Bronchial epithelial cell (primary cell): ENCODE measurements around the gene LCP2. TPM values are rescaled to one million over a fixed set of nuclear protein-coding genes. Genes with fewer than 3 reads are reported as not detected.
A peak's percentile ranks its signal among the peaks of the same experiment; 100 is the strongest.

Source experiments
- DNase-seq: peaks from one replicate; pipeline ENCODE4 v3.0.0-alpha.2; 2010; ENCODE audit warnings: low read depth
- FAIRE-seq: peaks from 2 replicates; lab custom pipeline; 2011; peaks lifted over from hg19 to GRCh38; lab: Jason Lieb, UNC
- H3K27me3 ChIP-seq: 2 replicates; pipeline ENCODE4 v1.5.1; 2011; ENCODE audit warnings: low read length; ENCODE audit not compliant: control insufficient read depth, insufficient read depth
- H3K36me3 ChIP-seq: 2 replicates; pipeline ENCODE4 v1.5.1; 2011; ENCODE audit warnings: low read length; ENCODE audit not compliant: control insufficient read depth, insufficient read depth
- H3K4me3 ChIP-seq: 2 replicates; pipeline ENCODE4 v1.5.1; 2011; ENCODE audit warnings: mild to moderate bottlenecking, low read depth, low read length, control low read depth
- total RNA-seq: library from RNA; depleted of rRNA; stranded (reverse); fragments of >200 nt; gene quantifications from 2 replicates; pipeline ENCODE4 v1.2.1, GENCODE V29; 2014
- TF ChIP-seq, protein P1 (sequence below): IDR thresholded peaks from 2 replicates; pipeline ENCODE4 v1.5.1; 2011; ENCODE audit warnings: mild to moderate bottlenecking, moderate library complexity, low read length, control low read depth, inconsistent platforms; ENCODE audit not compliant: insufficient read depth, severe bottlenecking

Gene LCP2
- total RNA-seq, 1 donor from 2014 or later, result not detected

DNA sequence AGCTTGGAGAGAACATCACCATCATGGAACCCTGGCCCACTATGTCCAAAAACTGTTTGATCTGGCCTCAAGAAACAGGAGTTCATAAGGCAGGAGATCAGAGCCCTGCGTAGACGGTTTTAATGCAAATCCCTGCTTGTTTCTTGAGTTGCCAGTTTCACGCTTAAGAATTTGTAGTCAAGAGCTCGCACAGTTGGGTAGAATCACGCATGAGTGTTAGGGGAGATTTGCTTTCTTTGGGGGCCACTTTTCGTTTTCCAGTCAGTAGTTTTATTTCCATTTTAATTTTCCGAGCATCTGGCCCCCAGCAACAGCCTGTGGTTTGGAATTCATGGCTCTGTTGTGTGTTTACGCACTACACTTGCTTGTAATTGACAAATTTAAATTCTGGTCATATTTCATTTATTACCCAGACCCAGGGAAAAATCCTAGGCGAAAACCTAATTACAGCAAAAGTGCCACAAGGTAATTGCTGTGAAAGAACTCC, 71.4 kb downstream of the LCP2 start:
- Histone ChIP-seq H3K36me3 (no peaks in the 10 kb centered on the region), H3K27me3 (no peaks in the 10 kb centered on the region), H3K4me3 (no peak overlapping the region)
- TF ChIP-seq, protein P1, sequence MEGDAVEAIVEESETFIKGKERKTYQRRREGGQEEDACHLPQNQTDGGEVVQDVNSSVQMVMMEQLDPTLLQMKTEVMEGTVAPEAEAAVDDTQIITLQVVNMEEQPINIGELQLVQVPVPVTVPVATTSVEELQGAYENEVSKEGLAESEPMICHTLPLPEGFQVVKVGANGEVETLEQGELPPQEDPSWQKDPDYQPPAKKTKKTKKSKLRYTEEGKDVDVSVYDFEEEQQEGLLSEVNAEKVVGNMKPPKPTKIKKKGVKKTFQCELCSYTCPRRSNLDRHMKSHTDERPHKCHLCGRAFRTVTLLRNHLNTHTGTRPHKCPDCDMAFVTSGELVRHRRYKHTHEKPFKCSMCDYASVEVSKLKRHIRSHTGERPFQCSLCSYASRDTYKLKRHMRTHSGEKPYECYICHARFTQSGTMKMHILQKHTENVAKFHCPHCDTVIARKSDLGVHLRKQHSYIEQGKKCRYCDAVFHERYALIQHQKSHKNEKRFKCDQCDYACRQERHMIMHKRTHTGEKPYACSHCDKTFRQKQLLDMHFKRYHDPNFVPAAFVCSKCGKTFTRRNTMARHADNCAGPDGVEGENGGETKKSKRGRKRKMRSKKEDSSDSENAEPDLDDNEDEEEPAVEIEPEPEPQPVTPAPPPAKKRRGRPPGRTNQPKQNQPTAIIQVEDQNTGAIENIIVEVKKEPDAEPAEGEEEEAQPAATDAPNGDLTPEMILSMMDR, result no peak
- no peak for FAIRE-seq
- no peak for DNase-seq

- Histone ChIP-seq H3K27me3 (no peaks in the 10 kb centered on the region), H3K36me3 (no peaks in the 10 kb centered on the region), H3K4me3 (no peak overlapping the region)
- TF ChIP-seq, protein P1, result peak; percentile 69
- FAIRE-seq (no peak), DNase-seq (peak; percentile 58)
Observed at GRCh38 chr5:170225326-170226128, 72.0 kb downstream of the LCP2 start.

GRCh38 chr5:170223906-170224305, 73.7 kb downstream of the LCP2 start:
- Histone ChIP-seq H3K4me3 (no peak overlapping the region), H3K36me3 (no peaks in the 10 kb centered on the region), H3K27me3 (no peaks in the 10 kb centered on the region)
- TF ChIP-seq, protein P1, result no peak
- FAIRE-seq, result peak; percentile 55
- DNase-seq, result peak; percentile 85

- TF ChIP-seq, protein P1, result no peak
- Histone ChIP-seq H3K36me3 (no peaks in the 10 kb centered on the region), H3K27me3 (no peaks in the 10 kb centered on the region), H3K4me3 (no peak overlapping the region)
- DNase-seq (no peak), FAIRE-seq (no peak)
Observed at GRCh38 chr5:170223360-170223759, 74.2 kb downstream of the LCP2 start.

- TF ChIP-seq, protein P1, result no peak
- no peak for FAIRE-seq
- H3K4me3 ChIP-seq, result no peak overlapping the region
- H3K36me3 ChIP-seq, result no peaks in the 10 kb centered on the region
- no peak for DNase-seq
- no peaks in the 10 kb centered on the region for H3K27me3 ChIP-seq
Observed at GRCh38 chr5:170221327-170221741, 76.2 kb downstream of the LCP2 start.
